Measurements from ENCODE around the gene DNMT1.
A peak's percentile ranks its signal among the peaks of the same experiment; 100 is the strongest.
"Not testable (repeated sequence)": the region's sequence is repeated elsewhere in the genome, so short reads cannot be mapped to it uniquely, and the experiment has no call there.

DNMT1 gene

DNA sequence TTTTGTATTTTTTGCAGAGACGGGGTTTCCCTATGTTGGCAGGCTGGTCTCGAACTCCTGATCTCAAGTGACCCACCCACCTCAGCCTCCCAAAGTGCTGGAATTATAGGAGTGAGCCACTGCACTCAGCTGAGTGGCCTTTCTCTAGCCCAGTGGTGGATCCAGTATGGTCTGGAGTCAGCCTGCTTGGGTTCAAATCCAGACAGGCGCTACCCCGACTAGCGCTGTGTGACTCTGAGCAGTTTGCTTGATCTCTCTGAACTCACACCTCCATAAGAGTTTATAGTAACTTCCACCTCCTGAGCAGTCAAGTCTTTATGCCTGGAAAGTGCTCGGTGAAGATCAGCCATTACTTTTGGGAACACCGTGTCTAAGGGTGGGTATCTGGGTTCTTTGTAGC is 25.9 kb upstream of the DNMT1 start:
- DNase-seq, result no peak

DNA sequence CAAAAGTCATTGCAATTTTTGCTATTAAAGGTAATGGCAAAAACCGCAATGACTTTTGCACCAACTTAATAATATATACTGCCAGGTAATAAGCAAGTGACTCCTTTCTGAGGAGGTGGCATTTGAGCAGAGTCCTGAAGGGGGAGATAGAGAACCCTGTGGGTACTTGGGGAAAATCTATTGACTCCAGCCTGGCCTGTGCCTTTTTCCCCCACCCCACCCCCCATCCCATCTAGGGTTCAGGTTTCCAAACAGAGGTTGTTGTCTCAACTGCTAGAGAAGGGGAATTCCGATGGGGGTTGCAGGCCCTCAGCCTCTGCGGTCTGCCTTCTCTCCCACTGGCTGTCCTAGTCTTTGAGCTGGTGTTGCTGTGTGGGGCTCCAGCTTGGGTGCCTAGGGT is 24.9 kb upstream of the DNMT1 start:
- DNase-seq, result peak; percentile 38 to 67

DNA sequence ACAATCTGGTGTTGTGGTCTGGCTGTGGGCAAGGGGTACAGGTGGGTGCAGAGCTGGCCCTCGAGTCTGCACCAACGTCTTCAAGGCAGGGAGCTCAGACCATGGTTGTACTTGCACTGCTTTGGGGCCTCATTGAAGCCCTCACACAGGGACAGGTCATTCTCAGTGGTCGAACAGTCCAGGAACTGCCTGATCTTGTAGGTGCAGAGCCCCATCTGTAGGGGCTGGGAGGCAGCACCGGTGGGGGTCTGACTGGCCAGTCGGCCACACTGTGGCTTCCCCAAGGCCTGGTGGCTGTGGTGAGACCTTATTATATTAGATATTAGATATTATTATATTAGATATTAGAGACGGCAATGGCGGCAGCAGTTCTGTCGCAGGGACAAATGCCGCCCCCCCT is 22.3 kb upstream of the DNMT1 start:
- no peak for DNase-seq

DNA sequence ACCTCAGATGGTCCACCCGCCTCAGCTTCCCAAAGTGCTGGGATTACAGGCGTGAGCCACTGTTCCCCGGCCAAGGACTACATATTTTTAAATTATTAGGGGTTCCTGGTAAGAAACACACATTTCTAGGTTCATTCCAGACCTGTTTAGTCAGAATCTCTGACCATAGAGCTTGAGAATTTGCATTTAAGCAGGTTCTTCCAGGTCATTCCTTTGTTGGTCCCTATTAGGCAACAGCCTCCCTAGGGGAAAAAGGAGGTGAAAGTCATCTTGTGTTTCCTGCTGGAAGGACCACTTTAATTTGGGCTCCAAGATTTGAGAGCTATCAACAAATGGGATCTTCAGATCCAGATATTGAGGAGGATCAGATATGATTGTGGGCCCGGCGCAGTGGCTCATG is 20.0 kb upstream of the DNMT1 start:
- no peak for DNase-seq

DNA sequence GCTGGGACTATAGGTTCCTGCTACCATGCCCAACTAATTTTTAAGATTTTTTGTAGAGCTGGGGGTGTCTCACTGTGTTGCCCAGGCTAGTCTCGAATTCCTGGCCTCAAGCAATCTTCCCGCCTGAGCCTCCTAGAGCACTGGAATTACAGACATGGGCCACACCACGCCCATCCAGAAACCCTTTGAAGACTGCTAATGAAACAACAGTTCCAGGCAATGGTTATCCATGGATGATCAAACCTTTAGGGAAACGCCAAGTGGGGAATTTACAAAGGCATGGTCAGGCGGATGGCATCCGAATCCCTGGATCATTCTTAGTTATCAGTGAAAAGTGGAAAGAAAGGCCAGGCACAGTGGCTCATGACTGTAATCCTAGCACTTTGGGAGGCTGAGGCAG is 16.9 kb upstream of the DNMT1 start:
- no peak for DNase-seq

DNA sequence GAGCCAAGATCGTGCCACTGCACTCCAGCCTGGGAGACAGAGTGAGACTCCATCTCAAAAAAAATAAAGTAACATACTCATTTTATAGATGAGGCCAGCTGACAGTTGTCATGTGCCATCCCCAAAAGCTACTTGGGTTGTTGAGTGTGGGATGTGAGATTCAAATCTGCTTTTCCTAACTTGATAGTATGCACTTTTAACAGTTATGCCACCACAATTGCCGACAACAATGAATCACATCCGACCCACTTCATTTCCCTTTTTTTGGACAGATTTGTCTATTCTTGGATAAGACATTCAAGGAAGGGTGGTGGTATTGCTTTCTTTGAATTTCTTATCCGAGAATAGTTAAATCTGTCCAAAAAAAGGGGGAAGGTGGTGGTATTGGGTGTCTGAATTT is 16.3 kb upstream of the DNMT1 start:
- DNase-seq, result no peak

DNA sequence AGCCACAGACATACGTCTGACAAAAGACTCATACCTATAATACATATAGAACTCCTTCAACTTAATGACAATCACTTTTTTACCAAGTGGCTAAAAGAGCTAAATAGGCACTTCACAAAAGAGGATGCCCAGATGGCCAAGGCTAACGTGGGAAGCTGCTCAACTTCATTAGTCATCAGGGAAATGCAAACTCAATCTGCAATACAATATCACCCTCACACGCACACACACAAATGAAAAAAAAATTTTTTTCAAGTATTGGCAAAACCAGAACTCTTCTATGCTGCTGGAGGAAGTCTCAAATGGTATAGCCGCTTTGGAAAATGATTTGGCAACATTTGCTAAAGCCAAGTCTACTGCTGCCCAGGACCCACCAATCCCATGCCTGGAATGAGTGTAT is 14.6 kb upstream of the DNMT1 start:
- DNase-seq, result no peak

DNA sequence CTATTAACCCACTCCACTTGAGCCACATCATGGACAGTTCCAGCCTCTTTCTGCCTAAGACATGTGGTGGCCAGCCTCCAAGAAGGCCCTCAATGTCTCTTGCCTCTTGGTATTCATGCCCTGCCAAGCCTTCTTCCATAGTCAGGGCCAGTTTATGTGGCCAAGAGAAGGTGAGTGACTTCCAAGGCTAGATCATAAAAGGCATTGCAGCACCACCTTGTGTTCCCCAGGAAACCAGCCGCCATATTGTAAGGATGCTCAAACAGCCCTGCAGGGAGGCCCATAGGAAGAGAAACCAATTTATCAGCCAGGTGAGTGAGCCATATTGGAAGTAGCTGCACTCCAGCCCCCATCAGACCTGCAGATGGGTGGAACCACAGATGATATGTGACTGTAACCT is 12.3 kb upstream of the DNMT1 start:
- DNase-seq, result no peak

DNA sequence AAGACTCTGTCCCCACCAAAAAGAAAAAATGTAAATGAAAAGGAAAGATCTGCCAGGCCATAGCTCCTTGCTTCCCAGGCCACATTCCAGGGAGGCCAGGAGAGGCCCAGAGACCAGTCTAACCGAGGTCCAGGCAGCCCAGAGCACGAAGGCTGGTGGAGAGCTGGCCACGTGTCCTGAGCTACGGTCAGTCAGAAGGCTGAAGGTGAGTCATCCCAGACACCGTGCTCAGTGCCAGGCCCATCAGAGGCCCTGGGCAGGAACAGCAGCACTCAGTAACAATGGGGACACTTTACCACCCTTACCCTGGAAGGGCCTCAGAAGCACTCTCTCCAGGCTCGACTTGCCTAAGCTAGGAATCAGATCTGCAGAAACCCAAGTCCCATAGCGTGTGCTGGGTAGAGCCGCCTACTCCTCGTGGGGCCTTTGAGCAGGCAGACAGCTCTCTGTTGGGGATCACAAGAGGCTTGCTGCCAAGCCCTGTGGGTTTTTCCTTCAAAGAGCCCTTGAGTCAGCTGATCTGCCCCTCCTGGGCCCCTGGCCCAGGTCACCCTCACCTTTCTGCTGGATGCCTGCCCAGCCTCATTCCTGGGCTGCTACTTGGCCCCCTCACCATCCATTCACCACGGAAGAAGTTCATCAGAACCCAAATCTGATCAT is 11.6 kb upstream of the DNMT1 start:
- DNase-seq, result no peak

DNA sequence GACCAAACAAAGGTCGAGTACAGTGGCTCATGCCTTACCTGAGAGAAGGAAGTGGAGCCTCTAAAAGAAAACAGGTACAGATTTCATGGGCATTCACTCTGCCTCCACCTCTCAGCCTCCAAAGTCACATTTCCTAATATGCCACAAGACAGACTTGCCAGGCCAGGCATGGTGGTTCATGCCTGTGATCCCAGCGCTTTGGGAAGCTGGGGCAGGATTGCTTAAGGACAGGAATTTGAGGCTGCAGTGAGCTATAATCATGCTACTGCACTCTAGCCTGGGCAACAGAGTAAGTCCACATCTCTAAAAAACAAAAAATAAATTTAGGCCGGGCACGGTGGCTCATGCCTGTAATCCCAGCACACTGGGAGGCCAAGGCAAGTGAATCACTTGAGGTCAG is 10.9 kb upstream of the DNMT1 start:
- DNase-seq, result no peak

DNA sequence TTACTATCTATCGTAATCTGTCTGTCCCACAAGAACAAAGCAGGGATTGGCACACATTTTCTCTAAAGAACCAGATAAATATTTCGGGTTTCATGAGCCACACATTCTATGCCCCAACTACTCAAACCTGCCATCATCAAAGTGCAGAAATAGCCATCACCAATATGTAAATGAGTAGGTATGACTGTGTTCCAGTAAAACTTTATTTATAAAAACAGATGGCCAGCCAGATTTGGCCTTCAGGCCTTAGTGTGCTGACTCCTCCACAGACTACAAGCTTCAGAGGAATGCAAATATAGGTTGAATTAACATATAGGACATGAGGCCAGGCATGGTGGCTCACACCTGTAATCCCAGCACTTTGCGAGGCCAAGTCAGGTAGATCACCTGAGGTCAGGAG is 8.9 kb upstream of the DNMT1 start:
- DNase-seq, result no peak

DNA sequence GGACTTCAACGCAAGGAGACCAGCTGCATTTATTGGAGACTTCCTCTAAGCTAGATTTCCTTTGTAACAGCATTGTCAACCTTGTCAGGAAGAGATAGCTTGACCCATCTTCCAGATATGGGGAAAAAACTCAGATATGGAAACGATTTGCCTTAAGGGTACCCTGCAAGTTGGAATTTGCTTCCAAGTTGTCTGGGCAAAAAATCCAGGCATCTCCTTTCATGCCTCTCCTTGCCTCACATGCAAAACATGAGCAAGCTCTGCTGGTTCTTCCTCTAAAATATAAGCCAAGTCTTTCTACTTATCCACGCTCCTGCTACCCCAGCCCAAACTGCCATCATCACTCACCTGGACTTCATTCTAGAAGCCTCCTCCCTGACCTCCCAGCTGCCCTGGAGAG is 6.4 kb upstream of the DNMT1 start:
- DNase-seq, result no peak

DNA sequence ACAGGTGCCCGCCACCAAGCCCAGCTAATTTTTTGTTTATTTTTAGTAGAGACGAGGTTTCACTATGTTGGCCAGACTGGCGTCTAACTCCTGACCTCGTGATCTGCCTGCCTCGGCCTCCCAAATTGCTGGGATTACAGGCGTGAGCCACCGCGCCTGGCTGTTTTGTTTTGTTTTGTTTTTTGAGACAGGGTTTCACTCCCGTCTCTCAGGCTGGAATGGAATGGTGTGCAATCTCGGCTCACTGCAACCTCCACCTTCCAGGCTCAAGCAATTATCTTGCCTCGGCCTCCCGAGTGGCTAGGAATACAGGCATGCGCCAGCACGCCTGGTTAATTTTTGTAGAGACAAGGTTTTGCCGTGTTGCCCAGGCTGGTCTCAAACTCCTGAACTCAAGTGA is 5.3 kb upstream of the DNMT1 start:
- DNase-seq, result not testable (repeated sequence)

DNA sequence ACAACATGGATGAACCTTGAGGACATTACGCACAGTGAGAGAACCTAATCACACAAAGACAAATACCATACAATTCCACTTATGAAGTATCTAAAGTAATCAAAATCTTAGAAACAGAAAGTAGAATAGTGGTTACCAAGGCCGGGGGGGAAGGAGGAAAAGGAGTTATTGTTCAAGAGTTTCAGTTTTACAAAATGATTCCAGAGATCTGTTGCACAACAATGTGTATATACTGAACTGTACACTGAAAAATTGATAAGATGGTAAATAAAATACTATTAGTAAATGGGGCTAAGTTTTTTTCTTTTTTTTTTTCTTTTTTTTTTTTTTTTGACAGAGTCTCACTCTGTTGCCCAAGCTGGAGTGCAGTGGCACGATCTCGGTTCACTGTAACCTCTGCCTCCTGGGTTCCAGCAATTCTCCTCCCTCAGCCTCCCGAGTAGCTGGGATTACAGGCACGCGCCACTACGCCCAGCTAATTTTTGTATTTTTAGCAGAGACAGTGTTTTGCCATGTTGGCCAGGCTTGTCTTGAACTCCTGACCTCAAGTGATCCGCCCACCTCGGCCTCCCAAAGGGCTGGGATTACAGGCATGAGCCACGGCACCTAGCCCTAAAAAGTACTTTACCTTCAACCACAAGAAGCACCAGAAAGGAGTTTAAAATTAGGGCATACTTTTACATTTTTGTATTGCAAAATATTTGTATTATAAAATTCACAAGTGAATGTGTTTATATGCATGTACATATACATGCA is 4.3 kb upstream of the DNMT1 start:
- DNase-seq, result peak in 1 of 2 donors; percentile 40

DNA sequence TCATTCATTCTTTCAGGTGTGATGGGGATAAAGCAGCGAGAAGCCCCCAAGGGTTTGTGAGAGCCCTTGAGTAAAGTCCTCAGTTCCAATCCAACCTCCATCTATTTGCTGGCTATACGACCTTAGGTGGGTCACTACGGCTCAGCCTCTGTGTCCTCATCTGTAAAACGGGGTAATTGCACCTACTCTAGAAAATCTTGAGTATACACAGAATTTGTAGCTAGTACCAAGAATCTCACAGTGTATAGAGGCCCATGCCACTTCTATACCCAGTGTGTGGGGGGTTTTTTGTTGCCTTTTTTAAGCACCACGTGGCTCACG is 406 bp upstream of the DNMT1 start:
- DNase-seq, result no peak

DNA sequence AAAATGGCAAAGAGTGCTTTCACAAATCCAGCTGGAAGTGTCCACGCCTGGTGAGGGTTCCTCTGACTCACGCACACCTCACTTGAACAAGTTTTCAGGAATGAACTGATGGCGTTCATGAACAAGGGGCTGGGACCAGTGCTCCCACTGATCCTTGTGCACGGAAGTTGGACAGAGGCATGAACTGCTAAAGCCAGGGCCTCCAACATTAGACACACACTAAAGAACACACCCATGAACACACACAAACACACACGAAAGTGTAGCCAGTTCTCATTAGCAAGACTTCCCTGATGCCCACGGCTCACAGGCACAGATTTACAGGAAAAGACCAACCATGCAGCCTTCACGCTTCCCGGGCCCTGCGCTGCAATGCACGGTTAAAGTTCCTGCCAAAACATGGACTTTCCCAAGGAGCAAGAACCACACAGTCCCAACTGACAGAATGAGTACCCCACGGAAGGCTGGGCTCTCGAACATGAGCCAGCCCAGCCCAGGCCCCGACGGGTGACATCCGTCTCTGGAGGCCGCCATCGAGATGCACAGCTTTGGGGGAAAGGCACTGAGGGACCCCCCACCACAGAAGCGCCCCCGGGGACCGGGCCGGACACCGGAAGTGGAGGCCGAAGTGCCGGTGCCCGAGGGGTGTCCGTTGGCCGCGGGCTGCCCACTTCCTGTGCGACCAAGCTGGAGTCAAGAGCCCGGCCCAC is 808 bp downstream of the DNMT1 start:
- DNase-seq, result no peak

DNA sequence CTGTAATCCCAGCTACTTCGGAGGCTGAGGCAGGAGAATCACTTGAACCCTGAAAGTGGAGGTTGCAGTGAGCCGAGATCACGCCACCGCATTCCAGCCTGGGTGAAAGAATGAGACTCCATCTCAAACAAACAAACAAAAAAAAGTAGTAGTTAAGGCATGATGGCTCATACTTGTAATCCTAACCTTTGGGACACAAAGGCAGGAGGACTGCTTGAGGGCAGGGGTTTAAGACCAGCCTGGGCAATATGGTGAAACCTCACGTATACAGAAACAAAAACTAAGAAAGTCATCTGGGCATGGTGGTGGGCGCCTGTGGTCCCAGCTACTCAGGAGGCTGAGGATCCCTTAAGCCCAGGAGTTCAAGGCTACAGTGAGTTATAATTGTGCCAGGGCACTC is 1.8 kb downstream of the DNMT1 start:
- no peak for DNase-seq

DNA sequence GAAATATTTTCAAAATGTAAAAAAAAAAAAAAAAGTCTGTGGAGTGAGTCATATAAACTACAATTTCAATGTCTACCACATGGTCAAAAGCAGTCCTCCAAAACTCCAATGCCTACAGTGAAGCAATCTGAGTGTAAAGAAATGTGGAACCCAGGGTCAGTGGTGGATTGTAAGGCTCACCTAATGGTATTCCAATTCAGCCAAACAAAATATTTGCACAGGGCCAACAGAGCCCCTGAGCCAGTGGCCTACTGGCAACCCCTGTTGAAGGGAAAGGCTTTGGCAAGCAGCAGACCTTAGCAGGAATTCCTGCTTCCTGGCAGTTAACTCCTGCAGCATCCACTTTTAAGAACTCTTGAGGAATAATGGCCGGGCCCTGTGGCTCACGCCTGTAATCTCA is 3.4 kb downstream of the DNMT1 start:
- no peak for DNase-seq

DNA sequence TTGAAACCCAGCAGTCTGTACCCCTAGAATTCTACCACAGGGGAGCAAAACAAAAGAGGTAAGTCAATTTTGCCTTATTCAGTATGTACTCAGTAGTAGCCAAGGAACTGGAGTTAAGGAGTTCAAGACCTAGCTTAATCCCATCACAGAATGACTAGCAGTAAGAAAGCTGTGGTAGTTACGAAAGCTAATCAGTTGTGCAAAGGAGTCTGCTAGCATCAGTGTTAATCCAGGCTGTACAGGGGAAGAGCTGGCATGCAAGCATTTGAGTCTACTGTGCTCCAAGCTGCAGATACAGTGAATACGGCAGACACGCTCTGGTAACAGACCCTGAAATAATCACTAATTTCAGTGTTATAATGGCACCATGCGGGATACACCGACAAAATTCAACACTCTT is 4.7 kb downstream of the DNMT1 start:
- no peak for DNase-seq

DNA sequence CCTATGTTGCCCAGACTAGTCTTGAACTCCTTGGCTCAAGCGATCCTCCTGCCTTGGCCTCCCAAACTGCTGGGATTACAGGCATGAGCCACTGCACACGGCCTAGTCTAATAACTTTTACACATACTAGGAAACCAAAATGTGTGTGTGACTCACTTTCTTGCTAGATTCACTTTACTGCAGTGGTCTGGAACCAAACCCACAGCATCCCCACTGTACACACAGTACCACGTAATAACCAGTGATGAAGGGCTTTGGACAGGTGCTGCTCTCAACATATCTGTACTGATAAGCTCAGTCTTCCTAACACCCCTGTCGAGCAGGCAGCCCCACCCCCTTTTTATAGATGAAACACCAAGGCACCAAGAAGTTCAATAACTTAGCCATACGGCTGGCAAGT is 5.1 kb downstream of the DNMT1 start:
- no peak for DNase-seq

DNA sequence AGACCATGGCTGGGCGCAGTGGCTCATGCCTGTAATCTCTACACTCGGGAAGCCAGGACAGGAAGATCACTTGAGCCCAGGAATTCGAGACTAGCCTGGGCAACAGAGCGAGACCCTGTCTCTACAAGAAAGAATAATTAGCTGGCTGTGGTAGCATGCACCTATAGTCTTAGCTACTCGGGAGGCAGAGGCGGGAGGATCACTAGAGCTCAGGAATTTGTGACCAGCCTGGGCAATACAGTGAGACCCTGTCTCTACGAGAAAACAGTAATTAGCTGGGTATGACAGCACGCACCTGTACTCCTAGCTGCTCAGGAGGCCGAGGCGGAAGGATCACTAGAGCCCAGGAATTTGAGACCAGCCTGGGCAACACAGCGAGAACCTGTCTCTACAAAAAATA is 7.4 kb downstream of the DNMT1 start:
- no peak for DNase-seq

DNA sequence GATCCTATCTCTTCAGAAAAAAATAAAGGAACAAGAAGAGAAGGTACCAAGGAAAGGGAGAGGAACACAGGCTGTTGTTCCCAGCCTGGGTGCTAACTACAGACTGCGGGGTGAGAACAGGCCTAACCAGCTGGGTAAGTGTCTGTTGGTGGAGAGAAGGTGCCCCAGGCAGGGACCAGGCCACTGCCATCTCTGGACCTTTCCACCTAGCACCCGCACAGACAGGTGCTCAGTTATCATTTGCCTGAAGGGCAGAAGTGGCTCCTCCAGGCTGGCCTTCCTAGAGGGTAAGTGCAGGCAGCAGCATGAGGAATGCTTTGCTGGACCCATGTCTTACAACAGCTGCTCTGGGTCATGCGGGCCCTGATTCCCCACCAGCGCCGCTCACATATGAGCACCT is 10.1 kb downstream of the DNMT1 start:
- DNase-seq, result no peak

DNA sequence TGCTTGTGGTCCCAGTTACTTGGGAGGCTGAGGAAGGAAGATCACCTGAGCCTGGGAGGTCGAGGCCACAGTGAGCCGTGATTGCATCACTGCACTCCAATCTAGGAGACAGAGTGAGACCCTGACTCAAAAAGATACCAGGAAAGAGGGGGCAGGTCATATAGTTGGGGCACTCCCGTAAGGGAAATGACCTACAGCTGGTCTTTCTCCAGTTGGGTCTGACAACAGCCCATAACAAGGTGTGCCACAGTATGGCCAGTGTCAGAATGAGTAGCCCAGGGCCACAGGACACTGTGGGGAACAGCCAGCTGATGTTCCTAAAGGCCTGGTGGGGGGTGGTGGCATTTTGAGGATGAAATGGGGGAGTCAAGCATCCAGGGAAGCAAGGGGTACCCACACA is 10.8 kb downstream of the DNMT1 start:
- DNase-seq, result no peak

DNA sequence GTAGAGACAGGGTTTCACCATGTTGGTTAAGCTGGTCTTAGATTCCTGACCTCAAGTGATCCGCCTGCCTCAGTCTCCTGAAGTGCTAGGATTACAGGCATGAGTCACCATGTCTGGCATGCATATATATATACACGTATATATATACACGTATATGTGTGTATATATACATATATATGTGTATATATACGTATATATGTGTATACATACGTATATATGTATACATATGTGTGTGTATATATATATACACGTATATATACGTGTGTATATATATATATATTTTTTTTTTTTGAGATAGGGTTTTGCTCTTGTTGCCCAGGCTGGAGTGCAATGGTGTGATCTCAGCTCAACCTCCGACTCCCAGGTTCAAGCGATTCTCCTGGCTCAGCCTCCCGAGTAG is 11.9 kb downstream of the DNMT1 start:
- no peak for DNase-seq

DNA sequence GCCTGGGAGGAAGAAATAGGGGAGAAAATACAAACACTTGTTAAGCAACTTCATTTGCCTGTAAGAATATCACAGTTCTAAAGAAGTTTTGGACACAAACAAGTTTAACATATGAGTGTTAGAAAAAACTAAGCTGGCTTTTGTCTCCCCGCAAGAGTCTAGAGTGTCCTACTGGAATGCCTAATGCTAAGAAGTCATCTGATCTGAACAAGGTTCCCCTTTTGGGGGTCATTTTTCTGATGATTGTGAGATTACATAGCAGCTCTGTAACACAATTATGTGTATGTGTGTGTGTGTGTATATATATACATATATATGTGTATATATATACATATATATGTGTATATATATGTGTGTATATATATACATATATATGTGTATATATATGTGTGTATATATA is 12.7 kb downstream of the DNMT1 start:
- DNase-seq, result no peak

Data from CD4-positive, alpha-beta T cell treated with Interleukin-4 for 1 hour (primary cell).